ENCODE results near the gene FAM193A. TPM values are rescaled to one million over a fixed set of nuclear protein-coding genes. Genes with fewer than 3 reads are reported as not detected.

FAM193A gene
- polyA plus RNA-seq, 1 donor (not counting 4 experiments of a cell fraction or from before 2014, with no cell fraction given), result 3.6 TPM

DNA sequence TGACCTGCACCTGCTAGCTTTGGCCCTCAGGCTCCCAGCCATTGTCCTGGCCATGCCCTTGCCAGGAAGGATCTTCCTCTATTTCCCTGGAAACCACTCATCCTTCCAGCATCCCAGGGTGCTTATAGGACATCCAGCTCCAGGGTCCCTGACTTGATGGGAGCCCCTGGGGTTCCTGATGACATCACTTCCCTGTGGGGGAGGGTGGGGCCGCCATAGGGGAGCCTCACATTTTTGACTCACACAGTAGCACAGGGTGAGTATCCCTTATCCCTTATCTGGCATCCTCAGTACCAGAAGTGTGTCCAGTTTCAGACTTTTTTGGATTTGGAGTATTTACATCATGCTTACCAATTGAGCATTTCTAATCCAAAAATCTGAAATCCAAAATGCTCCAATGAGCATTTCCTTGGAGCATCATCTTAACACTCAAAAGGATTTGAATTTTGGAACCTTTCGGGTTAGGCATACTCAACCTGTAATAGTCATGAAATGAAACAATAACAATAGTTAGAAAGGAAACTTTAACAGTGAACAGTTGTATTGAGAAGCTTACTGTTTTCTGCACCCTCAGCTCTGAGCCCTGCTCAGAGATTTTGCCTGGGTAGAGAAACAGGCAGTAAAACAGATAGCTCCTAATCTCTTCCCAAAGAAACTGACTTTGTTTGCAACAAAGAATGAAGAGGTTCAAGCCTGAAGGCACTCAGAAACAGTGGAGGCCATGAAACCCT is 197.6 kb downstream of the FAM193A start:
- Histone ChIP-seq H3K79me2 (ENCODE audit: control insufficient read depth, insufficient read depth, low read length) (no peaks in the 10 kb centered on the region), H4K20me1 (ENCODE audit: control insufficient read depth, extremely low read depth, insufficient read depth, low read length) (no peaks in the 10 kb centered on the region), H2AFZ (ENCODE audit: control insufficient read depth, low read length) (no peak overlapping the region), H3K9me1 (ENCODE audit: control insufficient read depth, extremely low read depth, insufficient read depth, low read length) (peaks cover 3% of the 10 kb centered on the region), H3K27ac (ENCODE audit: control insufficient read depth, insufficient read depth, low read length) (no peak overlapping the region), H3K9ac (ENCODE audit: control insufficient read depth, extremely low read depth, insufficient read depth, low read length) (no peak overlapping the region), H3K9me3 (ENCODE audit: control insufficient read depth, low read depth, low read length) (no peaks in the 10 kb centered on the region), H3K27me3 (ENCODE audit: control insufficient read depth, extremely low read depth, insufficient read depth, low read length) (no peaks in the 10 kb centered on the region), H3K4me2 (ENCODE audit: control insufficient read depth, extremely low read depth, insufficient read depth, low read depth, low read length) (no peak overlapping the region), H3K4me1 (ENCODE audit: control insufficient read depth, extremely low read depth, insufficient read depth, low read length) (peaks cover 3% of the 10 kb centered on the region), H3K4me3 (ENCODE audit: control insufficient read depth in 2 of 3, extremely low read depth in 1 of 3, insufficient read depth in 2 of 3, low read depth in 1 of 3, low read length in 3 of 3) (no peak overlapping the region), H3K36me3 (ENCODE audit: control insufficient read depth in 2 of 2, extremely low read depth in 1 of 2, insufficient read depth in 2 of 2, low read length in 2 of 2) (peaks cover 6 to 13% of the 10 kb centered on the region in 2 experiments)
- DNase-seq (ENCODE audit: low read depth, low spot score) (no peak), FAIRE-seq (no peak)
- TF ChIP-seq, protein P1, sequence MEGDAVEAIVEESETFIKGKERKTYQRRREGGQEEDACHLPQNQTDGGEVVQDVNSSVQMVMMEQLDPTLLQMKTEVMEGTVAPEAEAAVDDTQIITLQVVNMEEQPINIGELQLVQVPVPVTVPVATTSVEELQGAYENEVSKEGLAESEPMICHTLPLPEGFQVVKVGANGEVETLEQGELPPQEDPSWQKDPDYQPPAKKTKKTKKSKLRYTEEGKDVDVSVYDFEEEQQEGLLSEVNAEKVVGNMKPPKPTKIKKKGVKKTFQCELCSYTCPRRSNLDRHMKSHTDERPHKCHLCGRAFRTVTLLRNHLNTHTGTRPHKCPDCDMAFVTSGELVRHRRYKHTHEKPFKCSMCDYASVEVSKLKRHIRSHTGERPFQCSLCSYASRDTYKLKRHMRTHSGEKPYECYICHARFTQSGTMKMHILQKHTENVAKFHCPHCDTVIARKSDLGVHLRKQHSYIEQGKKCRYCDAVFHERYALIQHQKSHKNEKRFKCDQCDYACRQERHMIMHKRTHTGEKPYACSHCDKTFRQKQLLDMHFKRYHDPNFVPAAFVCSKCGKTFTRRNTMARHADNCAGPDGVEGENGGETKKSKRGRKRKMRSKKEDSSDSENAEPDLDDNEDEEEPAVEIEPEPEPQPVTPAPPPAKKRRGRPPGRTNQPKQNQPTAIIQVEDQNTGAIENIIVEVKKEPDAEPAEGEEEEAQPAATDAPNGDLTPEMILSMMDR (optimal IDR thresholded peaks at IDR 0.05 in 1 of 3, IDR thresholded peaks at IDR 0.05 in 1 of 3, conservative IDR thresholded peaks at IDR 0.05 in 1 of 3; ENCODE audit: extremely low read depth in 1 of 3, insufficient read depth in 2 of 3, low read length in 3 of 3), result no peak
- no peak for TF ChIP-seq EZH2 (IDR thresholded peaks at IDR 0.05; ENCODE audit: low read length)
- dilution Hi-C loops (cut with MboI; ENCODE audit: extremely low pct_ligation_motif_present, low sequenced_read_pairs), result no loop called here

DNA sequence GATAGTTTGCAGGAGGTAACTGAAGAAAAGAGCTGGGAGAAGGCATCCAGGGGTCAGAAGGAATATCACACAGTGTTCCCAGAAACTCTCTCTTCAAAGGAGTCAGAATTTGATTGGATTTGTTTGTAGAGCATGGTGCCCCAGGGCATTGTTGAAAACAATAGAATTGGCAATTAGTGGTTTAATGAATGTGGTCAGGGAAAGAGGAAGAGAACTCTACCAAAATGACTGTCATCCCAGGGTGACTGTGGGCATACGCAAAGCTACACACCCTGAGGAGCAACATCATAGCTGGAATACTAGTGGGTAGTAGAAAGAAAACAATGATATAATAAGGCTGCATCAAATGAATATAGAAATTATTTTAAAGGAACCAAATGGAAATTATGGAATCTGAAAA is 198.2 kb downstream of the FAM193A start:
- FAIRE-seq (no peak), DNase-seq (ENCODE audit: low read depth, low spot score) (no peak)
- Histone ChIP-seq H3K4me1 (ENCODE audit: control insufficient read depth, extremely low read depth, insufficient read depth, low read length) (peaks cover 3% of the 10 kb centered on the region), H2AFZ (ENCODE audit: control insufficient read depth, low read length) (no peak overlapping the region), H4K20me1 (ENCODE audit: control insufficient read depth, extremely low read depth, insufficient read depth, low read length) (no peaks in the 10 kb centered on the region), H3K79me2 (ENCODE audit: control insufficient read depth, insufficient read depth, low read length) (no peaks in the 10 kb centered on the region), H3K27ac (ENCODE audit: control insufficient read depth, insufficient read depth, low read length) (no peak overlapping the region), H3K9ac (ENCODE audit: control insufficient read depth, extremely low read depth, insufficient read depth, low read length) (no peak overlapping the region), H3K4me2 (ENCODE audit: control insufficient read depth, extremely low read depth, insufficient read depth, low read depth, low read length) (no peak overlapping the region), H3K36me3 (ENCODE audit: control insufficient read depth in 2 of 2, extremely low read depth in 1 of 2, insufficient read depth in 2 of 2, low read length in 2 of 2) (peaks cover 6 to 12% of the 10 kb centered on the region in 2 experiments), H3K4me3 (ENCODE audit: control insufficient read depth in 2 of 3, extremely low read depth in 1 of 3, insufficient read depth in 2 of 3, low read depth in 1 of 3, low read length in 3 of 3) (no peak overlapping the region), H3K9me1 (ENCODE audit: control insufficient read depth, extremely low read depth, insufficient read depth, low read length) (peaks cover 3% of the 10 kb centered on the region), H3K27me3 (ENCODE audit: control insufficient read depth, extremely low read depth, insufficient read depth, low read length) (no peaks in the 10 kb centered on the region), H3K9me3 (ENCODE audit: control insufficient read depth, low read depth, low read length) (no peaks in the 10 kb centered on the region)
- TF ChIP-seq, protein P1 (optimal IDR thresholded peaks at IDR 0.05 in 1 of 3, IDR thresholded peaks at IDR 0.05 in 1 of 3, conservative IDR thresholded peaks at IDR 0.05 in 1 of 3; ENCODE audit: extremely low read depth in 1 of 3, insufficient read depth in 2 of 3, low read length in 3 of 3), result no peak
- no peak for TF ChIP-seq EZH2 (IDR thresholded peaks at IDR 0.05; ENCODE audit: low read length)
- dilution Hi-C loops (cut with MboI; ENCODE audit: extremely low pct_ligation_motif_present, low sequenced_read_pairs), result no loop called here
